ENCODE data around the gene KMT2E. TPM values are rescaled to one million over a fixed set of nuclear protein-coding genes. Genes with fewer than 3 reads are reported as not detected.

Gene KMT2E
- total RNA-seq, 1 experiment from 2014 or later = 107 TPM

DNA sequence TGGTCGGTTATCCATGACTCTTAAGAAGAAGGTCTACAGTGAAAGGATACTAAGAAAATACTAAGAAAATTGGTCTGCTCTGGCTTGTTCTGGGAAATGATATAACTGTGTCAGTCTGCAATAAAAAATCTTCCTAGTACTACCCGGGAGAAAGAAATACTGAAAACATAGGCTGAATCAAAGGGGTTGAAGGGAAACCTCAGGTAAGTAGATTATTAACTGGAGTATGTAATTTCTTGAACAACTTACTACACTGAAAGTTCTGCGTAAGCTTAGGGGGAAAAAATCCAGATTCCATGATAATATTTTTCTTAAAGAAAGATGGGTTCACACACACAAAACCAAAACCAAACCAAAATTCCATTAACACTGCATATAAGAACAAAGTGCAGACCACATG, 143.3 kb downstream of the KMT2E start:
- no peaks in the 10 kb centered on the region for H3K79me2 ChIP-seq (ENCODE audit: low read length)
- H3K4me3 ChIP-seq (ENCODE audit: low read length) = no peak overlapping the region
- H3K9me2 ChIP-seq (replicated peaks; ENCODE audit: insufficient read depth, low read length) = no peaks in the 10 kb centered on the region
- no peaks in the 10 kb centered on the region for H3K36me3 ChIP-seq (ENCODE audit: insufficient read depth, low read length)
- no peak overlapping the region for H2AFZ ChIP-seq (ENCODE audit: low read length)
- no peak for DNase-seq
- no peak overlapping the region for H3K9ac ChIP-seq (ENCODE audit: low read length)
- H4K20me1 ChIP-seq (ENCODE audit: insufficient read depth, low read depth, low read length) = 0 out of 2 replicates have a peak, but pooled peaks cover 4% of the 10 kb centered on the region
- H3K4me1 ChIP-seq (ENCODE audit: low read length) = no peaks in the 10 kb centered on the region
- H3K4me2 ChIP-seq (ENCODE audit: low read depth, low read length, poor library complexity, severe bottlenecking) = no peak overlapping the region
- no peaks in the 10 kb centered on the region for H3K27me3 ChIP-seq (ENCODE audit: low read length)
- H3K27ac ChIP-seq (ENCODE audit: low read length) = no peak overlapping the region
- no peaks in the 10 kb centered on the region for H3K9me3 ChIP-seq (ENCODE audit: low read length)

DNA sequence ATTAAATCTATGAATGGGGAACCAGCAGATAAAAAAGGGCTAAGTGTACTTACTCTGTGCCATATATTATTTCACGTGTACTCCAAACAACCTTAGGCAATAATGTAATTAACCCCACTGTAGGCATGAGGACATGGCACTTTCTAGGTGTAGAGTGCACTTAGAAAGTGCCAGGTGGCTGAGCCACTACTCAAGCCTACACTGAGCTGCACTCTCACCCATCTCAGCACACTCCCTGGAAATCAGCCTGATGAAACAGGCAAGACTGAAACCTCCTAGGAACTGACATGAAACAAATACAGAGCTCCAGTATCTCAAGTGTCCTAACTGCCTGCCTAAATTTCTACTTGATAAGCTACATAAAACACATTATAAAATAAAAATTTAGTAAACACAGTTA, 147.4 kb downstream of the KMT2E start:
- no peaks in the 10 kb centered on the region for H3K36me3 ChIP-seq (ENCODE audit: insufficient read depth, low read length)
- no peak overlapping the region for H3K9ac ChIP-seq (ENCODE audit: low read length)
- no peaks in the 10 kb centered on the region for H4K20me1 ChIP-seq (ENCODE audit: insufficient read depth, low read depth, low read length)
- H3K27me3 ChIP-seq (ENCODE audit: low read length) = no peaks in the 10 kb centered on the region
- no peaks in the 10 kb centered on the region for H3K9me3 ChIP-seq (ENCODE audit: low read length)
- no peaks in the 10 kb centered on the region for H3K9me2 ChIP-seq (replicated peaks; ENCODE audit: insufficient read depth, low read length)
- H3K4me2 ChIP-seq (ENCODE audit: low read depth, low read length, poor library complexity, severe bottlenecking) = no peak overlapping the region
- no peaks in the 10 kb centered on the region for H3K4me1 ChIP-seq (ENCODE audit: low read length)
- DNase-seq = no peak
- no peak overlapping the region for H3K27ac ChIP-seq (ENCODE audit: low read length)
- no peak overlapping the region for H2AFZ ChIP-seq (ENCODE audit: low read length)
- no peaks in the 10 kb centered on the region for H3K79me2 ChIP-seq (ENCODE audit: low read length)
- no peak overlapping the region for H3K4me3 ChIP-seq (ENCODE audit: low read length)
